Fibroblast of skin of right biceps (primary cell): Measurements from ENCODE around the gene INSYN2A.
A peak's percentile ranks its signal among the peaks of the same experiment; 100 is the strongest.

Experiments used
- DNase-seq: peaks from one replicate; pipeline ENCODE4 v3.0.0-alpha.2; 2013

The INSYN2A gene

GRCh38 chr10:127151981-127152699, 44.3 kb downstream of the INSYN2A start:
- no peak for DNase-seq

GRCh38 chr10:127151541-127151940, 44.9 kb downstream of the INSYN2A start:
- peak; percentile 27 for DNase-seq

GRCh38 chr10:127150136-127150535, 46.3 kb downstream of the INSYN2A start:
- DNase-seq: peak; percentile 50

DNA sequence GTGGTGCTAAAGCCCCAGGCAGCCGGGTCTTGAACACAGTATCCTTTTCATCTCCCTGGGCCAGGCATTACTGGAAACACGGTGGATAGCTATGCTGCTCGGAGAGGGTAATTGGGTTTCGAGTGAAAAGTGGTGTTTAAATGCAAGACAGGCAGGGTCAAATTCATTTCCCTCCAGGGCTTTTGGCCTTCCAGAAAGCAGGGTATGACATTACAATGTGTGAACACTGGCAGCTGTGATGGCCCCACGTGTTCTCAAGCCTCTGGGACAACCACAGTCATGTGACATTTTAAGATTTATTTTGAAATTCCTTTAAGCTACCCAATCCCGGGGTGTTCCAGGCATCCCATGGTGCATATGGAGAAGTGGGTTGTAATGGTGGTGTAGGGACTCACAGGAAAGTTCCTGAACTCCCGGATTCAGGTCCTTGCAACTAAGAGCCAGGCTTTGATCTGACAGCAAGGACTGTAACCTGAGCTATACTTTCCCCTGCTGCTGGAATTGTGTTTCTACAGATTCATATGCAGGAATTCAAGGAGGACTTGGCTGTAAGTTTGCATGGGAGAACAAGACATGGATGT, 46.8 kb downstream of the INSYN2A start:
- peak; percentile 36 for DNase-seq

DNA sequence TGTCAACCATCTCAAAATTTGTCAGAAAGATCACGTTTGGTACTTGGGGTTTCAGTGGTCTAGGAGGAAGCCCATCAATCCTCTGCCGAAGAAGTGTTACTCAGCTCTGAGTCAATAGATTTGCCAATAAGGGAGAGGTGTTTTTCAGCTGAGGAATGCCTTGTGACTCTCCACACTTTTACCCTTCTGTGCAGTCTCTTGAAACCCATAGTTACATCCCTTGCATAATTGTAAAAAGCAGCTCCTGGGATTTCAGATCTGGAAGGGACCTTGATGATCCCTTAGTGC, 47.5 kb downstream of the INSYN2A start:
- DNase-seq: peak; percentile 93

DNA sequence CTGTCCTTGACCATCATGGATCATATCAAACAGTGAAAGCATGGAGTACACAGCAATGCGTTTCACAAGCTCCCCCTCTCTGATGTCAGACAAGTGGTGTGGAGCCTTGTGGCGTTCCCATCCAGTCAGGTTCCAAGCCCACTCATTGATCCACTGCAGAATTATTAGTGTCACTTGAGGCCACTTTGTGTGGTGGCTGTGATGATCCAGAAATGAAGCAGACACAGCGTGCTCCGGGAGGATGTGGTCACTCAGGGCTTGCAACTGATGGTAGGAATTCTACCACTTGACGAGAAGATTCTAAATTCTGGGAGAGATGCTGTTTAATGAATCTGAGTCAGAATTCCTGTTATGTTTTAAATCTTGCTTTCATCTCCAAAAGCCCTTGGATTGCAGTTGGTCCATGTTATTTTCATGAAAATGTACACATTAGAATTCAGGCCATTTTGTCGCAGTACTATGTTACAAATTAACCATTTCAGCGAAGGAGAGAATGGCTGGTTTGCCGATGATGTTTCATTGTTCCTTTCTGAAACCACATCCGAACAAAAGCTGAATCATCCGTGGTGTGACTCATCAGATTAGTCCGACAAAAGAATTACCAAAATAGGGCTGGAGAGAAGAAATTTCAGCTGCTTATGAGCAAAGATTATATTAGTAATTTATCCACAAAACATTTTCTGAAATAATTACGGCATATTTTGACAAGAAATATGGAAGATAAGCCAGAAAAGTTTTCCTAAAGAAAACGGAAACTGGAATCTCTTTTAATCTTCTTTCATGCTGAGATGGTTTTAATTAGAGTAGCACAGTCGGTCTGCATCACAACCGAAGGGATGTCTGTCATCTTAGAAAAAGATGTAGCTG, 48.1 kb downstream of the INSYN2A start:
- DNase-seq: peak; percentile 94

- no peak for DNase-seq
Observed at GRCh38 chr10:127146661-127147060, 49.7 kb downstream of the INSYN2A start.
